Loucy (cell line): ENCODE data around the gene MYL11.

Source experiments
- H2AFZ ChIP-seq: fragments of 200-600 bp; sonication (generic); 2 replicates; pipeline ENCODE4 v1.6.0; 2016; ENCODE audit warnings: antibody characterized with exemption, mild to moderate bottlenecking, low read length, moderate library complexity
- H3F3A ChIP-seq: fragments of 200-600 bp; 2 replicates; pipeline ENCODE4 v1.6.0; 2016; ENCODE audit warnings: antibody characterized with exemption, low read depth, mild to moderate bottlenecking
- H3K27me3 ChIP-seq: fragments of 200-600 bp; sonication (generic); 2 replicates; pipeline ENCODE4 v1.6.1; 2014; ENCODE audit warnings: low read length, mild to moderate bottlenecking; ENCODE audit not compliant: insufficient read depth, poor library complexity, severe bottlenecking
- H3K36me3 ChIP-seq: fragments of 200-600 bp; sonication (generic); 2 replicates; pipeline ENCODE4 v1.6.1; 2016; ENCODE audit warnings: low read length; ENCODE audit not compliant: insufficient read depth
- H3K4me1 ChIP-seq: fragments of 200-600 bp; sonication (generic); 2 replicates; pipeline ENCODE4 v1.5.1; 2014; ENCODE audit warnings: low read length, mild to moderate bottlenecking; ENCODE audit not compliant: insufficient read depth, poor library complexity, severe bottlenecking
- H3K4me2 ChIP-seq: fragments of 200-600 bp; sonication (generic); 2 replicates; pipeline ENCODE4 v1.6.0; 2014; ENCODE audit warnings: antibody characterized with exemption, low read length, low read depth, mild to moderate bottlenecking; ENCODE audit not compliant: poor library complexity, severe bottlenecking
- H3K4me3 ChIP-seq: fragments of 200-600 bp; sonication (generic); 2 replicates; pipeline ENCODE4 v1.5.1; 2014; ENCODE audit warnings: low read length, mild to moderate bottlenecking, mixed read lengths; ENCODE audit not compliant: poor library complexity, severe bottlenecking
- H3K79me2 ChIP-seq: fragments of 200-600 bp; sonication (generic); 2 replicates; pipeline ENCODE4 v1.6.1; 2014; ENCODE audit warnings: low read length; ENCODE audit not compliant: insufficient read depth
- H3K9ac ChIP-seq: fragments of 200-600 bp; sonication (generic); 2 replicates; pipeline ENCODE4 v1.6.0; 2014; ENCODE audit warnings: mild to moderate bottlenecking, low read depth, low read length, moderate library complexity; ENCODE audit not compliant: poor library complexity, severe bottlenecking
- H3K9me2 ChIP-seq: fragments of 200-600 bp; sonication (generic); replicated peaks from 2 replicates; pipeline ENCODE4 v1.6.1; 2016; ENCODE audit warnings: low read depth, low read length, mixed read lengths
- H3K9me3 ChIP-seq: fragments of 200-600 bp; sonication (generic); 2 replicates; pipeline ENCODE4 v1.6.1; 2014; ENCODE audit warnings: mild to moderate bottlenecking, antibody characterized with exemption, low read length, low read depth; ENCODE audit not compliant: insufficient read depth
- H4K20me1 ChIP-seq: fragments of 200-600 bp; sonication (generic); 2 replicates; pipeline ENCODE4 v1.6.0; 2014; ENCODE audit warnings: antibody characterized with exemption, low read length, mild to moderate bottlenecking; ENCODE audit not compliant: insufficient read depth, poor library complexity, severe bottlenecking
- CTCF ChIP-seq: fragments of 200-600 bp; sonication (generic); conservative IDR thresholded peaks from 2 replicates; pipeline ENCODE4 v1.5.1; 2014; ENCODE audit warnings: mild to moderate bottlenecking, antibody characterized with exemption, low read length
- EZH2phosphoT487 ChIP-seq: fragments of 200-600 bp; IDR thresholded peaks from 2 replicates; pipeline ENCODE4 v1.6.1; 2018; ENCODE audit warnings: antibody characterized with exemption, mild to moderate bottlenecking, moderate library complexity, borderline replicate concordance

Gene MYL11

GRCh38 chr16:30369091-30369937 is 5.3 kb upstream of the MYL11 start:
- Histone ChIP-seq H3K79me2 (peaks cover 55% of the 10 kb centered on the region), H3K27me3 (no peaks in the 10 kb centered on the region), H3K9me2 (no peaks in the 10 kb centered on the region), H3K4me3 (peak overlapping the region; percentile 85), H3K9me3 (no peaks in the 10 kb centered on the region), H3K9ac (peak overlapping the region; percentile 78), H2AFZ (no peak overlapping the region), H4K20me1 (peaks cover 47% of the 10 kb centered on the region), H3K4me2 (peak overlapping the region; percentile 98), H3K36me3 (0 out of 2 replicates have a peak, but pooled peaks cover 3% of the 10 kb centered on the region), H3K4me1 (peaks cover 45% of the 10 kb centered on the region), H3F3A (no peaks in the 10 kb centered on the region)
- TF ChIP-seq EZH2phosphoT487 (no peak), CTCF (no peak)

DNA sequence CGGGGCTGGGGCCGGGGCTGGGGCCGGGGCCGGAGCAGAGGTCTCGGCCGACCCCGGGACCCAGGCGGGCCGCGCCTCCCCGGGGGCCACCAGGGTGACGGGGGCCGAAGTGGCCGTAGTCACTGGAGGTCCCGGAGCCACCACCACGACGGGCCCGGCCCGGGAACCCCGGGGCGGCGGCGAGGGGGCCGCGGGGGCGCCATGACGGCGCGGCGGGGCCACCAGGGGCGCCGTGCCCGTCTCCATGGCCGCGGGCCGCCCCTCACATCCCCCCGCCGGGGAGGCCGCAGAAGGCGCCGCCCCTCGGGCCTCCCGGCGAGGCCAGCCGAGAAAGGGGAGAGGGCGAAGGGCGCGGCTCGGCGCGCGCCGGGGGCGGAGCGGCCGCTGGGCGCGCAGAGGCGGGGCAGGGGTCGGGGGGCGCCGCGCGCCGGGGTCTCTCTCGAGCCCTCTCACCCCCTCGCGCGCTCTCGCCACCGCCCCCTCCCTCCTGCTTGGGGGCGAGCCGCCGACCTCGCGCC is 4.6 kb upstream of the MYL11 start:
- TF ChIP-seq CTCF: no peak; the same call in 1 of the 2 replicates
- no peak for TF ChIP-seq EZH2phosphoT487
- Histone ChIP-seq H3K4me3 (peak overlapping the region; percentile 85), H3K36me3 (0 out of 2 replicates have a peak, but pooled peaks cover 3% of the 10 kb centered on the region), H4K20me1 (peaks cover 41% of the 10 kb centered on the region), H3K9ac (peak overlapping the region; percentile 78), H3K4me1 (peaks cover 39% of the 10 kb centered on the region), H3K79me2 (peaks cover 48% of the 10 kb centered on the region), H3K27me3 (no peaks in the 10 kb centered on the region), H2AFZ (no peak overlapping the region), H3K9me2 (no peaks in the 10 kb centered on the region), H3F3A (no peaks in the 10 kb centered on the region), H3K4me2 (peak overlapping the region; percentile 98), H3K9me3 (no peaks in the 10 kb centered on the region)

GRCh38 chr16:30370456-30371247 is 4.0 kb upstream of the MYL11 start, which contains the start of gene TBC1D10B:
Gene TBC1D10B (minus strand): TSS chr16:30370494. CDS start chr16:30370183, 311 bp downstream.
- peak within 1 kb of the TSS; percentile 18; the same call in 1 of the 2 replicates for H2AFZ ChIP-seq
- TF ChIP-seq CTCF (no peak; the same call in 1 of the 2 replicates), EZH2phosphoT487 (no peak)

More at GRCh38 chr16:30370456-30371247, 4.0 kb upstream of the MYL11 start, which contains the start of gene TBC1D10B:
- Histone ChIP-seq H3K4me1 (peaks cover 32% of the 10 kb centered on the region), H3K9me2 (no peaks in the 10 kb centered on the region), H4K20me1 (peaks cover 35% of the 10 kb centered on the region), H3K9ac (peak within 1 kb of the TSS; percentile 83), H3K79me2 (peaks cover 42% of the 10 kb centered on the region), H3K4me3 (peak within 1 kb of the TSS; percentile 85), H3F3A (no peaks in the 10 kb centered on the region), H3K9me3 (no peaks in the 10 kb centered on the region), H3K4me2 (peak within 1 kb of the TSS; percentile 98), H3K36me3 (no peaks in the 10 kb centered on the region), H3K27me3 (no peaks in the 10 kb centered on the region)
